ENCODE results near the gene ASB1.

ASB1 gene

GRCh38 chr2:238413368-238413767, 13.4 kb upstream of the ASB1 start:
- Histone ChIP-seq H2AFZ (ENCODE audit: low read length) (no peak overlapping the region), H3K9ac (ENCODE audit: low read length) (no peak overlapping the region), H3F3A (ENCODE audit: insufficient read depth, low read length) (no peaks in the 10 kb centered on the region), H3K27me3 (ENCODE audit: insufficient read depth, low read length) (no peaks in the 10 kb centered on the region), H3K4me1 (ENCODE audit: insufficient read depth, low read length, severe bottlenecking) (no peaks in the 10 kb centered on the region), H3K9me3 (ENCODE audit: low read length) (peaks cover 16% of the 10 kb centered on the region; the same call in 1 of the 2 replicates), H4K20me1 (ENCODE audit: insufficient read depth, low read length) (no peaks in the 10 kb centered on the region), H3K36me3 (ENCODE audit: insufficient read depth, low read length) (no peaks in the 10 kb centered on the region), H3K79me2 (ENCODE audit: insufficient read depth, low read length) (no peaks in the 10 kb centered on the region), H3K4me2 (ENCODE audit: low read length) (no peak overlapping the region), H3K27ac (ENCODE audit: low read depth, low read length, poor library complexity, severe bottlenecking) (no peak overlapping the region), H3K9me2 (ENCODE audit: low read depth, low read length) (no peaks in the 10 kb centered on the region), H3K4me3 (ENCODE audit: low read depth, low read length, poor library complexity, severe bottlenecking) (no peak overlapping the region)
- TF ChIP-seq EZH2 (IDR thresholded peaks at IDR 0.05; ENCODE audit: borderline replicate concordance, low read length) (no peak), CTCF (IDR thresholded peaks at IDR 0.05; ENCODE audit: low read length) (no peak)

GRCh38 chr2:238415036-238415764, 11.5 kb upstream of the ASB1 start:
- Histone ChIP-seq H3K4me3 (ENCODE audit: low read depth, low read length, poor library complexity, severe bottlenecking) (no peak overlapping the region), H3K27ac (ENCODE audit: low read depth, low read length, poor library complexity, severe bottlenecking) (no peak overlapping the region), H4K20me1 (ENCODE audit: insufficient read depth, low read length) (no peaks in the 10 kb centered on the region), H3K9me2 (ENCODE audit: low read depth, low read length) (no peaks in the 10 kb centered on the region), H2AFZ (ENCODE audit: low read length) (no peak overlapping the region), H3F3A (ENCODE audit: insufficient read depth, low read length) (no peaks in the 10 kb centered on the region), H3K4me2 (ENCODE audit: low read length) (no peak overlapping the region), H3K36me3 (ENCODE audit: insufficient read depth, low read length) (no peaks in the 10 kb centered on the region), H3K9ac (ENCODE audit: low read length) (no peak overlapping the region), H3K9me3 (ENCODE audit: low read length) (peaks cover 16% of the 10 kb centered on the region; the same call in 1 of the 2 replicates), H3K27me3 (ENCODE audit: insufficient read depth, low read length) (0 out of 2 replicates have a peak, but pooled peaks cover 3% of the 10 kb centered on the region), H3K4me1 (ENCODE audit: insufficient read depth, low read length, severe bottlenecking) (no peaks in the 10 kb centered on the region), H3K79me2 (ENCODE audit: insufficient read depth, low read length) (no peaks in the 10 kb centered on the region)
- TF ChIP-seq EZH2 (IDR thresholded peaks at IDR 0.05; ENCODE audit: borderline replicate concordance, low read length), result no peak
- no peak for TF ChIP-seq CTCF (IDR thresholded peaks at IDR 0.05; ENCODE audit: low read length)

GRCh38 chr2:238415893-238416292, 10.8 kb upstream of the ASB1 start:
- H3K4me1 ChIP-seq (ENCODE audit: insufficient read depth, low read length, severe bottlenecking), result no peaks in the 10 kb centered on the region
- H3K9me3 ChIP-seq (ENCODE audit: low read length), result peaks cover 16% of the 10 kb centered on the region; the same call in 1 of the 2 replicates
- TF ChIP-seq EZH2 (IDR thresholded peaks at IDR 0.05; ENCODE audit: borderline replicate concordance, low read length), result no peak
- TF ChIP-seq CTCF (IDR thresholded peaks at IDR 0.05; ENCODE audit: low read length), result no peak
- no peak overlapping the region for H3K27ac ChIP-seq (ENCODE audit: low read depth, low read length, poor library complexity, severe bottlenecking)
- no peak overlapping the region for H3K4me2 ChIP-seq (ENCODE audit: low read length)
- H3K4me3 ChIP-seq (ENCODE audit: low read depth, low read length, poor library complexity, severe bottlenecking), result no peak overlapping the region
- H3F3A ChIP-seq (ENCODE audit: insufficient read depth, low read length), result no peaks in the 10 kb centered on the region
- H3K27me3 ChIP-seq (ENCODE audit: insufficient read depth, low read length), result 0 out of 2 replicates have a peak, but pooled peaks cover 3% of the 10 kb centered on the region
- no peak overlapping the region for H2AFZ ChIP-seq (ENCODE audit: low read length)
- H3K79me2 ChIP-seq (ENCODE audit: insufficient read depth, low read length), result no peaks in the 10 kb centered on the region
- no peaks in the 10 kb centered on the region for H4K20me1 ChIP-seq (ENCODE audit: insufficient read depth, low read length)
- no peak overlapping the region for H3K9ac ChIP-seq (ENCODE audit: low read length)
- H3K36me3 ChIP-seq (ENCODE audit: insufficient read depth, low read length), result no peaks in the 10 kb centered on the region
- H3K9me2 ChIP-seq (ENCODE audit: low read depth, low read length), result no peaks in the 10 kb centered on the region

All from OCI-LY1 (cell line).